GM21576 (cell line): Measurements from ENCODE around the gene RAC2.

Experiments used
- ATAC-seq: cut with Tn5 transposase; IDR thresholded peaks from one replicate; pipeline ENCODE4 v1.9.1; 2021; ENCODE audit warnings: mild to moderate bottlenecking, moderate library complexity; ENCODE audit not compliant: unreplicated experiment

RAC2 gene

GRCh38 chr22:37276776-37277175, 32.7 kb upstream of the RAC2 start:
- ATAC-seq, result no peak

GRCh38 chr22:37275622-37276021, 31.6 kb upstream of the RAC2 start:
- no peak for ATAC-seq

- no peak for ATAC-seq
Measured at GRCh38 chr22:37275134-37275533, 31.1 kb upstream of the RAC2 start.

GRCh38 chr22:37274380-37274862, 30.4 kb upstream of the RAC2 start:
- ATAC-seq, result no peak

GRCh38 chr22:37273846-37274225, 29.8 kb upstream of the RAC2 start:
- no peak for ATAC-seq

- no peak for ATAC-seq
Measured at GRCh38 chr22:37273126-37273845, 29.2 kb upstream of the RAC2 start.

- ATAC-seq, result no peak
Measured at GRCh38 chr22:37270928-37271650, 27.0 kb upstream of the RAC2 start.

- no peak for ATAC-seq
Measured at GRCh38 chr22:37269936-37270678, 26.0 kb upstream of the RAC2 start.

GRCh38 chr22:37267661-37268413, 23.8 kb upstream of the RAC2 start:
- ATAC-seq, result no peak

- no peak for ATAC-seq
Measured at GRCh38 chr22:37267135-37267587, 23.1 kb upstream of the RAC2 start.

GRCh38 chr22:37266581-37267134, 22.6 kb upstream of the RAC2 start:
- ATAC-seq, result no peak

- ATAC-seq, result no peak
Measured at GRCh38 chr22:37263966-37264887, 20.2 kb upstream of the RAC2 start.

GRCh38 chr22:37262346-37262745, 18.3 kb upstream of the RAC2 start:
- no peak for ATAC-seq

GRCh38 chr22:37260901-37261336, 16.9 kb upstream of the RAC2 start:
- ATAC-seq, result no peak

- ATAC-seq, result no peak
Measured at GRCh38 chr22:37260155-37260795, 16.2 kb upstream of the RAC2 start.

GRCh38 chr22:37259540-37260029, 15.5 kb upstream of the RAC2 start:
- ATAC-seq, result no peak

GRCh38 chr22:37258753-37259401, 14.8 kb upstream of the RAC2 start:
- ATAC-seq, result no peak
